ENCODE data around the gene WDR27.

Gene WDR27

DNA sequence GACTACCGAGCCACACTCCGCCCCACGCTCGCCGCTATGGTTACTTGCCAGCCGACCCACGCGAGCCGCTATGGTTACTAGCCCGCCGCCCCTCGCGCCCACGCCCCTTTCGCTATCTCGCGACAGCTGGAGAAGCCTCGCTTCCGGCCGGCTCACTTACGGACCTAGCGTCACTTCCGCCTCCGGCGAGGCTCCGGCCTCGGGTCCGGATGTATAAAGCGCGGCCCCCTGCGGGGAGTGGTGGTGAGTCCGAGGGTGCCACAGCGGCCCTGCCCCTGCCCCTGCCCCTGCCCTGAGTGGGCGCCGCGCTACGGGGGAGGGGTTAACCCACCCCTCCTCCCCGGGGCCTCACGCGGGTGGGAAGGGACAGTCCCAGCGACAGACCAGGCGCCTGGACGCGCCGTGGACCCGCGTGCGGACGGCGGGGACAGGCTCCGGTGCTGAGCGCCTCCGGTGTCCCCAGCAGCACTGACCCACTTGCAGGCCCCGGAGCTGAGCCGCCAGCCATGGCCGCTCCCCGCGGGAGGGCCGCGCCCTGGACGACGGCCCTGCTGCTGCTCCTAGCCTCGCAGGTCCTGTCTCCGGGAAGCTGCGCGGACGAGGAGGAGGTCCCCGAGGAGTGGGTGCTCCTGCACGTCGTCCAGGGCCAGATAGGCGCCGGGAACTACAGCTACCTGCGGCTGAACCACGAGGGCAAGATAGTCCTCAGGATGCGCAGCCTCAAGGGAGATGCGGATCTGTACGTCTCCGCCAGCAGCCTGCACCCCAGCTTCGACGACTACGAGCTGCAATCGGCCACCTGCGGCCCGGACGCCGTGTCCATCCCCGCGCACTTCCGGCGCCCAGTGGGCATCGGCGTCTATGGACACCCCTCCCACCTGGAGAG lies at the start of gene WDR27, which contains the start of gene C6orf120:
Gene WDR27, minus strand, starts transcription at position 76 of the 886 bp plus-strand sequence. CDS start 13,024 bp downstream, outside the sequence.
Gene C6orf120, plus strand, starts transcription at position 173 of the 886 bp plus-strand sequence. Its CDS starts 334 bp downstream, at position 507.
- peak; percentile 98 for DNase-seq

DNA sequence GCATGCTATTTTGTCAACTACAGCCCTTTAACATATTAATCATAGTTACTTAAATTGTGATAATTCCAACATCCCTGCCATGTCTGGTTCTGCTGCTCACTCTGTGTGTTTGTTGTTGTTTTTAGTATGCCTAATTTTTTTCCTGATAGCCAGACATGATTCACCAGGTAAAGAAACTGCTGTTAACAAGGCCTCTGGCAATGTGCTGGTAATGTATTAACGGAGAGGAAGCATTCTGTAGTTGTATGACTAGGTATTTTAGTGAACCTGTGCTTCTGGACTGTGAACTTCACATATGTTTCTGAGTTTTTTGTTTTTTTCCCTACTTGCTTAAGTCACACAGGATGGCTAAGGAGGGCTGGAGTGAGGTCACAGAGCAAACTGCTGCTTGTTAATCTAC lies 44.7 kb upstream of the WDR27 start:
- no peak for DNase-seq

DNA sequence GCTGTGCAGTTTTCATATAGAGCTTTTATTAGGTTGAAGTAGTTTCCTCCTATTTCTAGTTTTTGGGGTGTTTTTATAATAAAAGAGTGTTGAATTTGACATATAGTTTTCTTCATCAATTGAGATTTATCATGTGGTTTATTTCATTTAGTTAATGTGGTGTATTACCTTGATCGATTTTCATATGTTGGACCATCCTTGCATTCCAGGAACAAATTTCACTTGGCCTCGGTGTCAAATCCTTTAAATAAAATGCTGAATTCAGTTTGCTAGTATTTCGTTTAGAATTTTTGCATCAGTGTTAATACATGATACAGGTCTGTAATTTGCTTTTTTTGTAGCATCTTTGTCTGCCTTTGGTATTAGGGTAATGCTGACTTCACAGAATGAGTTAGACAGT lies 43.6 kb upstream of the WDR27 start:
- DNase-seq = no peak

DNA sequence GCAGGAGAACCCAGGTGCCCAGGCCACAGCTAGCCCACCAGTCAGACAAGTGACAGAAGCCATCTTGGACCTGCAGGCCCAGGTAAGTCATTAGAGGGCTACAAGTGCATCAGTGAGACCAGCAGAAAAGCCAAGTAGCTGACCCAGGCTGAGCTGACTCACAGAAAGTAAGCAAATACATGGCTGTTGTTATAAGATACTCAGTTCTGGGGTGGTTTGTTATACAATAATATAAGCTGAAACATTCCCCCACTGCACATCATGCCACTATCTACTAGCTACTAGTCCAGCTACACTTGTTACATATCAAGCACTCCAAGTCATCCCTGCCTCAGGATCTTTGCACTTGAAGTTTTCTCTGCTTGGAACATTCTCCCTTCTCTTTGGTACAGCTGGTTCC lies 39.5 kb upstream of the WDR27 start:
- no peak for DNase-seq

DNA sequence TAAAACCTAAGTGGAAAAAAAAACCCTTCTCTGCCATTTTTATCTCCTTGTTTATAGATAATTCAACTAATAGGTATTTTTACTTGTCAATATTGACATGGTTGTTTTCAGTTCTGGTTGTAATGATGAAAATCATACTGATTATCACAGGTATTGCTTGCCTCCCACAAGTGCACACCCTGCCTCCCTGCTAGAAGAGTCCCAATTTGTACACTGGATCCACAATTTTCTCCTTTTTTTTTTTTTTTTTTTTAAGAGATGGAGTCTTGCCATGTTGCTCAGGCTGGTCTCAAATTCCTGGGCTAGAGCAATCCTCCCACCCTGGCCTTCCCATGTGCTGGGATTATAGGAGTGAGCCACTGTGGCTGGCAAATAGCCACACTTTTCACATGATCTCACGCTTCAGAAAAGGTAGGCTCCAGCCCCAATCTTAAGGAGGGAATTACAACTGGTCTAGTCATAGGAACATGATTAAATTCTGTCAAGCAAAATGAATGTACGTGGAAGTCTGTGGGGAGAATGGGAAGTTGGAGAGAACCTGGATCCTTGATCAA lies 37.2 kb upstream of the WDR27 start:
- DNase-seq = no peak

DNA sequence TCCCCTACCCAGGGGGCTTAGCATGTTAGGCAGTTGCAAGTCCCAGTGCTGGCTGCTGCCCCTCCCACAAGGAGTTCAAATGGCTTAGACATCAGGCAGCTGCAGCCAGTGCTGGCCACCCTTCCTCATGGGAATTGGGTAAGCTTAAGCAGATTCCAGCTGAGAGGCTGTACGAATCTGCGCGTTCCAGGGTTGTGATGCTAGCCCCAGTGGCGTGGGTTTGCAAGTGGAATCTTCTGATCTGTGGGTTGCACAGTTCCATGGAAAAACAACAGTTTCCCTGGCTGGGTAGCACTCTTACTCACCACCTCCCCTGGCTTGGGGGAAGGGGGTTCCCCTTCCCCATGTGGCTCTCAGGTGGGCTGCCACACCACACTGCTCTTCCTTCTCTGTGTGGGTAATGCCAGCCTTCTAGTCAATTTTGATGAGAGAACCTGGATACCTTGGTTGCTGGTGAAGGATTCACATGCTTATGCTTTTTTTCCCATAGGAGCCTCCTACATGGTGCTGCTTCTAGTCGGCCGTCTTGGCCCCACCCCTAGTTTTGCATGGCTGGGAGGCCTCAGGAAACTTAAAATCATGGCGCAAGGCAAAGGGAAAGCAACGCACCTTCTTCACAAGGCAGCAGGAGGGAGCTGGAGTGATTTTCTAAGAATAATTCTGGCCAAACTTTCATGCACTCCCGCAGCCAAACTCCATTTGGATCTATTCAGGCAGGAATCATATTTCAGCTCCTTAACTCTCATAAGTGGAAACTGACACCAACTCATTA lies 36.6 kb upstream of the WDR27 start:
- peak; percentile 57 for DNase-seq

DNA sequence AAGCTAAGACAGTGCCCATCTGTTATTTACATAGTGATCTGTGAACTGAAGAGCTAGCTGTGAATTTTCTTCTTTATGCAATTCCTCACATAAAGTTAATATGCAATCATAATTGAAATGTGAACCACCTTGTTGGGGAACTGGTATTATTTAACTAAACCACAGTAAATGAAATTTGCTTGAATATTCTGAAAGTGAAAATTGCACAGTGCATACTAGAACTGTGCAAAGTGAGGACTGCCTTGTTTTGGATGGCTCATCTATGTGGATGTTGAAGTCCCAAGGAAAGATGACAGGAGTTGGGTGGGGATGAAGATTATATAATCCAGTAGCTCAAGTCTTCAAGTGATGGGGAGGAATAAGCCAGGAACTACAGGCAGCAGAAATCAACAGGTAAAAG lies 28.1 kb upstream of the WDR27 start:
- no peak for DNase-seq

DNA sequence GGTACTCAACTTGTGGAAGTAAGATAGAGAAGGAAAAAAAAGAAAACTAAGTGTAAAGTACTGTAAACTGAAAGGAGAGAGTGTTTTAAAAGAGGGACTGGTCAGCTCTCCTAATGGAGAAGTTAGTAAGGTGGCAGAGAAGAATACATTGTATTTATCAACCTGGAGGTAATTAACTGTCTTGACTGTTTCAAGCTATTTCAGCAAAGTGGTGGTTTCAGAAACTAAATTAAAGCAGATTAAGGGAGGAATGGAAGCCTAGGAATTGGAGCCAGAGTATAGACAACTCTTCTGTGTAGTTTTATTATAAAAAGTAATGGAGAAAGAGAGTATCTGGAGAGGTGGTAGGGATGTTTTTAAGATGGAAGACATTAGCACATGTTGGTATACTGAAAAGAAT lies 25.1 kb upstream of the WDR27 start:
- DNase-seq = no peak

DNA sequence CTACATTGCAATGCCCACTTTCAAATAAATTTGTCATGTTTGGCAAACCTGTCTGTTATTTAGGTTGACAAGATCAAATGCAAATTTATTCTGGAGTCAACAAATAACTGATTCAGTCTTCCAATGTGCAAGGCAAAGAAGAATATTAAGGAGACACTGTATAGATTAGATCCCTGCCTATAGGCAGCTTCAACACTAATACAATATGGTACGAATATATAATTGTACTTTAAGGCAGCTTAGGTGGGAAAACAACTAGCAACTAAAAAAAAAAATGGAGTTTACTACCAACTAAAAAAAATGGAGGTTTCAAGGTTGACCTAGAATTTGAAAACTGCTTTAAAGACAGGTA lies 24.2 kb upstream of the WDR27 start:
- no peak for DNase-seq

DNA sequence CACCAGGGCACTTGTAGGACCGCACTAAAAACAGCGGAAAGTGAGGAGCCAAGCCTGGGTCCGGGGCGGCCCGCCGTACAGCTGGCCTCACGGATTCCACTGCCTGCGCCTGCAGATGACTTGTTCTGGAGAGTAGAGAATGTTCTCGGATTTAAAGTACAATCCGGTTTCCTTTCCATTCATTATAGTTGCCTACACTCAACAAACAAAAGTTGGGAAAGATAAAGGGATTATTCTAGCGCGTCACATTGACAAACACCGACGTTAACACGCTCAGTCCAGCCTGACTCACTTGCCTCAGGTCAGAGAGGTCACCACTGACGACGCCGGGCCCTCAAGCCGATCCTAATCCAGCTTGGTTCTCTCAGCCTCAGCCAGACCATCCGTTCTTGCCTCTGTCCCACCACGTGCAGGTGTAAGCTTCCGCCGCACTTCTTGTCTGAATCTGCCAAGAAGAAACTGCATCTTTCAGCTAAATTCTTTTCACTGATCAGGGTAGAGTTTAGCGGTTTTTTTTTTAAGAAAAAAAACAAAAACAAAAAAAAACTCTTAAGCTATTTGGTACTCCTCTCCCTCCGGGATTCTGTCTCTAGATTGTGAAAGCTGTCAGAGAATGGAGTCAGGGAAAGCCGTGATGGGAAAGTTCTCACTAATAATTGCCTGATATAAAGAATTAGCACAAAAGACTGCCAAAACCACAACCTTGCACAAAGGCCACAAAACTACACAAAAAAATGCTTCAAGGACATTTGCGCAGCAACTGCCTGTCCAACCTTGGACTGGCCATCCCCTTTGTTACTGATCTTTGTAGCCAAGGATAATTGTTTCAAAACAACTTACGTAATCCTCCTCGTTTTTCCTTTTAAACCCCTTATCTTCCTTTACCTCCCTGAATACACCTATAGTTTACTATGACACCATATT lies 23.6 kb upstream of the WDR27 start:
- DNase-seq = peak; percentile 31

DNA sequence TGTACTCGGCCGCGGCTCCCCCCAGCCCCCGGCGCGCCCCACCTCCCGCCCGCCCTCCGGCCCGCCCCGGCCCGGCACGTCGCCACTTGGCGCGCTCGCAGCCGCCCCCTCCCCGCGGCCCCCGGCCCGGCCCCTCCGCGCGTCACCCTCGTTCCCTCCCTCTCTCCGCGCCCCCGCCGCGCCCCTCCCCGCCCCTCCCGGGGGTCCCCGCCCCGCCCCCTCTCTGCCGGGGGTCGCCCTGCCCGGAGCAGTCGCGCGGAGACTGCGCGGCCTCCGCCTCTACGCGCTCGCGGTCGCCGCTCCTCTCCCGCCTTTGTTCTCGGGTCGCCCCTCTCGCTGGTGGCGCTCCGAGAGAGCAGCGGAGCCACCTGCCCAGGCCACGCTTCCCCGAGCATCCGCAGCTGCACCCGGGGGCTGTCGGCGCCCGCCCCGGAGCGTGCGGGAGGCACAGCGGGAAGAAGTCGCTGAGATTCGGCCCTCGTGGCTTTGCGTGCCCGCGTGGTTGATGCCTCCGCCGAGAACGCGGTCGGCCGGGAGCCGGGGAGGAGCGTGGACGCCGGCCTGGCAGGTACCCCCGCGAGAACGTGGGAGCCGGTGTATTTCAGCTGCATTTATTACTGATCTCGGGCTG lies 22.8 kb upstream of the WDR27 start, which contains the start of gene PHF10:
Gene PHF10, minus strand, starts transcription at position 7 of the 631 bp plus-strand sequence. CDS start 569 bp downstream, outside the sequence.
- peak; percentile 81 for DNase-seq

DNA sequence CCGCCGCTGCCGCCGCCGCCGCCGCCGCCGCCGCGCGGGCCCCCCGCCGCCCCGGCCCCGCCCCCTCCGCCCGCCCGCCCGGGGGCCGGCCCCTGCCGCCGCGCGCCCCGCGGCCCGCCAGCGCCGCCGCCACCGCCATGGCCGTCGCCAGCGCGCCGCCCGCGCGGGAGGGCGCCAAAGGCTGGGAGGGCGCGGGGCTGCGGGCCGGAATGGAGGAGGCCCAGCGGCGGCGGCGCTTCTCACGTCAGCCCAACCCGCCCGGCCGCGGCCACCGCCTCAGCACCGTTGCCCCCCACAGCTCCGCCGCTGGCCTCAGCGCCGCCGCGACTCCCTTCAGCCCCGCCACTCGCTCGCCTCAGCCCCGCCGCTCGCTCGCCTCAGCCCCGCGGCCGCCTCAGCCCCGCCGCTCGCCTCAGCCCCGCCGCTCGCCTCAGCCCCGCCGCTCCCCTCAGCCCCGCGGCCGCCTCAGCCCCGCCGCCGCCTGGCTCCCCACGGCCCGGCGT lies 22.2 kb upstream of the WDR27 start:
- peak; percentile 57 for DNase-seq

DNA sequence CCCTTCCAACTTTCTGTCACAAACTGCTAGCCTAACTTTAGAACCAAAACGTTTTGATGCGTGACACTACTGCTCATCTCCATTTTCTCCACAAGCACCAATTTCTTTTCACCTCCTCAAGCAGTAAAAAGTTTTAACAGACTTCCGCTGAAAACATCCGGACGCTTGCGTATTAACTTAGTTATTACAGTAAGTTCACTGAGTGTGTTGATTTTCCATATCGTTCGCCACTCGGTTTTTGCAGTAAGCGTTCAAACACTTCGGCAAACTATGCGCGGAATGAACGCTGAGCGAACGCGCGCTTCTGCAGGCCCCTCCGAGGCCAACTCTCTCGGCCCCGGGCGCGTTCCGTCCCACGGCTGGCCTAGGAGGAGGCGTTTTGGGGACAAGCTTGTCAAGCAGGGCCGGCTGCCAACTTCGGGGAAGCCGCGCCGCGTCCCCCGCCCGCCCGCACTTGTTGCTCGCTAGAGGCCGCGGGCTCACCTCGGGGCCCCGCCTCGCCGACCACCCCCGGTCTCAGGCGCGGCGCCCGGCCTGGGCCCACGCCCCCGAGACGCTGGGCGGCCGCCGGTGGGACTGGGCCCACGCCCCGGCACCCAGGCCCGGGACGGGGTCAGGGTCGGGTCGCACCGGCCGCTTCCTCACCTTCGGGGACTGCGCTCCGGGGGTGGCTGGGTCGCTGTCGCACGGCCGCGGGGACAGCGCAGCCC lies 21.5 kb upstream of the WDR27 start:
- DNase-seq = peak; percentile 39

DNA sequence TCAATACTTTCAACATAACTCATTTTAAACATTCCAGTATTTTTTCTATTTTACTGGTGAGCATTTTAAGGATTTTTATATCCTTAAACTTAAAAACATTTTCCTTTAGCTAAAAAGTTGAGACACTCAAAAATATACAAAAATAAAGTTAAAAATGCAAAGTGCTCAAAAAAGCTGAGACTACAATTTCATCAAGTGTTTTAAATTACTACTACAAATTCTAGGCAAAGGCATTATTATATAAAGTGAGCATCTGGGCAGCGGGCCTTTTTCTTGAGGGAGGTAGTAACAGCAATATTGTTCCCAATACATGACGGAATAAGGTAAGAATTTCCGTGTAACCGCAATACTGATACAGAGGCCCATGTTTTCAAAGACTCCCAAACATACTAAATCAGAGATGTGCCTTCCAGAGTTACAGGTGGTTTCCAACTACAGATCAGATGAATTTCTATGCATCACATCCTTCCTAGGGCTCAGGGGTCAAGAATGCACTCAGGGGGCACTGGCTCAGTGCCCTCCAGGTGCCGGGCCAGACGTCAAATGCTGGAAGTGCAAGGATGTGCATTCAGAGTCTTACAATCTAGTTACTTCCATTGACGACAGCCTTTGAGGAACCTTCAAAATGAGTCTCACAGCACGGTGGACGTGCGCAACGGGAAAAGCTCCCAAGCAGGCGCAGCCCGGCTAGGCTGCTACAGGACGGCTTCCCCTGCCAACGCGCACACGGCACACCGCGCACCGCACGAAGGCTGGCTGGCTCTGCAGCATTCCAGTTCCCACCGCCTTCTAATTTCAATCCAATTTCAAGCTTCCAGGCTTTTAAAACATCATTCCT lies 20.8 kb upstream of the WDR27 start:
- DNase-seq = peak; percentile 32

DNA sequence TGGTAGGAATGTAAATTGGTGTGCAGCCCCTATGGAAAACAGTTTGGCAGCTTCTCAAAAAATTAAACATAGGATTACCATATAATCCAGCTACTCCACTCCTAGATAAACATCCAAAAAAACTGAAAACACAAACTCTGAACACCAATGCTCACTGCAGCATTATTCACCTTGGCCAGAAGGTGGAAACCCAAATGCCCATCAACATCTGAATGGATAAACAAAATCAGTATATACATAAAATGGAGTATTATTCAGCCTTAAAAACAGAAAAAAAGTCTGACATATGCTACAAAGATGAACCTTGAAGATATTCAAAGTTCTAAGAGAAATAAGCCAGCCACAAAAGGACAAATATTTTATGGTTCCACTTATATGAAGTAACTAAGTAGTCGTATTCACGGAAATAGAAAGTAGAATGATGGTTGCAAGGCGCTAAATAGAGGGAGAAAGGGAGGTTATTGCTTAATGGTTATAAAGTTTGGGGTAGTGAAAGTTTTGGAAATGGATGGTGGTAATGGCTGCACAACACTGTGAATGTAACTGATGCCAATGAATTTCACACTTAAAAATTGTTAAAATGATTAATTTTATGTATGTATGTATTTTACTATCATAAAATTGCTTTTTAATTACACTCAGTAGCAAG lies 18.5 kb upstream of the WDR27 start:
- no peak for DNase-seq

DNA sequence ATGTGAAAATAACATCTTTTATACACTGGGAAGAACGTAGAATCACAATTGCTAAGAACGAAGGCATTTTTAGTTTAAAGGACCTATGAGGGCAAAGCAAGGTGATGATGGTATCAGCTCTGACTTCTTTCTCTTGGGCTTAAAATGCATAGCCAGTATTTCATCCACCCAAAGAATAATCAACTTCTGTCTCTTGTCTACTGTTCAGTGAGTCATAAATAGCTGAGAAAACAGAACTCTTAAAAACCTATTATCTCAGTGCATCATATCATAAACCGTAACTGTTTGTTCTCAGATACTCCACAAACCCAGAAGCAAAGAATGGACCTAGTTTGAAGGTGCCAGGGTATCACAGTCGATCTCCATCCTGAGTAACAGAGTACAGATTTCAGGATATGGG lies 17.3 kb upstream of the WDR27 start:
- no peak for DNase-seq

DNA sequence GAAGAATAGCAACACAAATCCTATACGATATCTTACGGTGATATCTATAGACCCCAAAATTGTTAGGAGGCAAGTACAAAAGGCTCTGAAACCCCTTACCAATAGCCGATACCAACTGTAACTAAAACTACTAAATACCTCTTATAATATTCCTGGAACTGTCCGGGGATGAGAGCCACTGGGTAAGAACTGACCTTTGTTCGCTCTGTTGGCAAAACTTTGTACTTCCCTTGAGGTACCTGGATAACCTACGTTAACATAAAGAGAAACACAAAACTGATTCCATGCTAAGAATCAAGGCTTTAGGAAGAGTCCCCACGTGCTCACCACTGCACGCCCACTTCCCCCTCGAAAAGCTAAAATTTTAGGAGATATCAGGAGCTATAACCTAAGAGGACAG lies 12.8 kb upstream of the WDR27 start:
- DNase-seq = no peak

DNA sequence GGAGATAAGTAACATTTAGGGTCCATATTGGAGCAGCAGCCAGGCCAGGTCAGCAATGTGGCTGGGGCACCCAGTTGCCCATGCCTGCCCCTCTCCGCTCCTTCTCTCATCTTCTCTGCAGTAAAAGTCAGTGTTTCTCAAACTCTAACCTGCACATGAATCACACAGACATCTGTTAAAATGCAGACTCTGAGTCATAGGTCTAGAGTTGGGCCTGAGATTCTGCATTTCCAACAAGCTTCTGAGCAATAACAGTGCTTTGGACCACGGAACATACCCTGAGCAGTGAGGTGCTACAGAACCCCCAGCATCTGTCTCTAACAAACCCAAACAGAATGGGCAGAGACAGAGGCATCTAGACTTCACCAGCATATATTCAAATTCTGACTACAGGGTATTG lies 12.3 kb upstream of the WDR27 start:
- DNase-seq = no peak

DNA sequence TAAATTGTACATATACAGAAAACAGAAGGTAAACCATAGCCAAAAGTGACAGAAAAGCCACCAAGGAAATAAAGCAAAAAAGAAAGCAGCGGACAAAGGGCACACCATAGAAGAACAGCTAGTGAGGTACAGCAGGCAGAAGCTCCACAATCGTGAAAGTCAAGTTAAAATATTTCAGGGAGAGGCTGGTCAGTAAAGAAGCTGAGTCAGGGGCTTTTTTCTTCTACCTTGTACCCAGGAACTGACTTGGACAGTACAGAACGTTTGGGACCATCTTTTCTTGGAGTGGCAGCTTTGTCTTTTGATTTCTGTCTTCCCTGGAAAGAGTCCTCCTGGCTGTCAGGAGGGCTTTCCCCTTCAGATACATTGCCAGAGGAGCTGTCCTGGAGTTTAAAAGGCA lies 8.2 kb upstream of the WDR27 start:
- no peak for DNase-seq

DNA sequence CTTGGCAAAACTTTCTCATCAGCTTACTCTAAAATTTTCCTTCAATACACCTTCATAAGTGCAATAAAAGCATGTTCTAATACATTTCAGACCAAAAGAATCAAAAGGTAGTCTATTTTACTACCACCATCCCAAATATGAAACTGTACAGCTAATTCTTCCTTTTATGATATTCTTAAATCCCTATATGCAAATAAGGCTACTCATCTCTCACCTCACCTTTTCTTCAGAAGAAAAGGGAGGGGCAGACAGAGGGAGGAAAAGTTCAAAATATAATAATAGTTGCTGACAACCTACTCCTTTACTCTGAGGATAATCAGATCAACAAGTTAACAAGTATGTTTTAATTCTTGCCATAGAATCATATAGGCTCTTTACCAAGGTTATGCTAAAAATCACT lies 7.5 kb upstream of the WDR27 start:
- no peak for DNase-seq
